HG02840 (cell line): Measurements from ENCODE around the gene RHBDF1.
"Not testable (repeated sequence)": the region's sequence is repeated elsewhere in the genome, so short reads cannot be mapped to it uniquely, and the experiment has no call there.

Experiments used
- ATAC-seq: cut with Tn5 transposase; IDR thresholded peaks from one replicate; pipeline ENCODE4 v1.9.1; 2021; ENCODE audit warnings: mild to moderate bottlenecking, moderate library complexity, moderate number of reproducible peaks; ENCODE audit not compliant: unreplicated experiment, low FRiP score

Gene RHBDF1

DNA sequence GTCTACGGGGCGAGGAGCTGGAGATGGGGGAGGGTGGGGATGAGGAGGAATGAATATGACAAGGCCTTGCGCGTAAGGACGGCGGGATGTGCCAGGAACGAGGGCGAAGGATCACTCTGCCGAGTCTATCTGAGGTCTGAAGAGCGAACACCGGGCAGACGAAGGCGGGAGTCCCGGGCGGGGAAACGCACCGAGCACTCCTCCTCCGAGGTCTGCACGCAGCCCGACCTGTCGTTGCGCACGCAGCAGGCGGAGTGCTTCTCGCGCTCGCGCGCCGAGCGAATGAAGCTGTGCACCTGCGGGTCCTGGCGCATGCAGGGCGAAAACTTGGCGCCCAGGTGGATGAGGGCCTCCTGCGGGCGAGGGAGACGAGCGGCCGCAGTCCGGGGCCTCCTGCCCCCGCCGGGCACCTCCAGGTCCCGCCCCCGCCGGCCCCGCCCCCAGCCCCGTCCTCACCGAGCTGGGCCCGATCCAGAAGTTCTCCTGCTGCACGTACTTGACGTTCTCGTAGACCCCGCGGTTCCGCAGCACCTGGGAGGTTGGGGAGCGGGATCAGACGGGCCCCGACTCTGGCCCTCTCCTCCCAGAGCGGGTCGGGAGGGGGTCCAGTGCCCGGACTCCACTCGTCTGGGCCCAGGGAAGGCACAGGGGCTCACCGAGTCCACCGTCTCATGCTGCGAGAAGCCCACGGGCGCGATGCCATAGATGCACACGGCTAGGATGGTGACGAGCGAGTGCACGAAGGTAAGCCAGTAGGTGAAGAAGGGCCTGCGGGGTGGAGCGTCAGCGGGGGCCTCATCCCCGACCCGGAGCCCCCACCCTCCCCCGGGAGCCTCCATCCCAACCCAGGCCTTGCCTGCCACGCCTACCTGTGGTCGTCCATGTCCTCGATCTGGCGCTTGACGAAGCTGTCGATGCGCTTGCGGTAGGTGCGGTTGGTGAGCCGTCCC is 11.2 kb downstream of the RHBDF1 start:
- no peak for ATAC-seq

DNA sequence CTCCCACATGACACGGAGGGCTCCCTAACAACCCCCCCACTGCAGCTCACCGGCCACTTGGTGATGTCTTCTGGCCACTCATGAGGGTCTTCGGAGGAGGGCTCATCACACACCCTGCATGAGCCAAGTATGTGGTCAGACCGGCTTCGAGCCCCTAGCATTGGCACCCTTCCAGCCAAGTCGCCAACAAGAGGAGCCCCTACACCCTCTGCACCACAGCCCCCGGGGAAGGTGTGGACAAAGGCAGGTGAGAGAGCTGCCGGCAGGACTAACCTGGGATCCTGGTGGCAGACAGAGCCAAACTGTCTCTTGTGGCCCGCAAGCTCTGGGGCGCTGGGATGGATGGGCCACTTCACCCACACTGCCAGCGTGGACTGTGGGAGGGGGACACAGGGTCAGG is 12.3 kb downstream of the RHBDF1 start:
- no peak for ATAC-seq

DNA sequence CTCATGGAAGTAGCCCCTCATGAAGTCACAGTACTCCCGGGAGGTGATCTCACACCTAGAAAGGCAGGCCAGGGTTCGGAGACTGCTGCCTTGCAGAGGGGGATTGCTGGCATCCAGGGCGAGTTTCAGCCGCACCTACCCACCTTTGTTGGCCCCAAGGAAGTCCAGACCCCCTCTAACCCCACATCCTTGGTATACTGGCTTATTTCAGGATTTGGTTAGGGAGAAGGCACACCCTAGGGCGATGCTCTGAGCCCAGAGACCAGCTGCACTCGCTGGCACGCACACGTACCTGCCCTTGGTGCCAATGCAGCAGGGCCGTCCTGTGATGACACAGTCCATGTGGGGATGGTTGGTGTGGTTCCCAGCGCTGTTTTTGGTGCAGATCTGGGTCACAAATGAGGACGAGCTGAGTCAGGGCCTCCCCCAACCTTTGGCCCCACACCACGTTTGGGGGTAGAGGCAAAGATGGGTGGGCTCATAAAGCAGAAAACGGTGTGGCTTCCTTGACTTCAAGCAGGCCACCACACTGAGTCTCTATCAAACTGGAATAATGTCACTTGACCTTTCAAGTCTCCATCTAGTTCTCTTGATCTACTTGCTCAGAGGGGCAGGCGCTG is 12.9 kb downstream of the RHBDF1 start:
- no peak for ATAC-seq

DNA sequence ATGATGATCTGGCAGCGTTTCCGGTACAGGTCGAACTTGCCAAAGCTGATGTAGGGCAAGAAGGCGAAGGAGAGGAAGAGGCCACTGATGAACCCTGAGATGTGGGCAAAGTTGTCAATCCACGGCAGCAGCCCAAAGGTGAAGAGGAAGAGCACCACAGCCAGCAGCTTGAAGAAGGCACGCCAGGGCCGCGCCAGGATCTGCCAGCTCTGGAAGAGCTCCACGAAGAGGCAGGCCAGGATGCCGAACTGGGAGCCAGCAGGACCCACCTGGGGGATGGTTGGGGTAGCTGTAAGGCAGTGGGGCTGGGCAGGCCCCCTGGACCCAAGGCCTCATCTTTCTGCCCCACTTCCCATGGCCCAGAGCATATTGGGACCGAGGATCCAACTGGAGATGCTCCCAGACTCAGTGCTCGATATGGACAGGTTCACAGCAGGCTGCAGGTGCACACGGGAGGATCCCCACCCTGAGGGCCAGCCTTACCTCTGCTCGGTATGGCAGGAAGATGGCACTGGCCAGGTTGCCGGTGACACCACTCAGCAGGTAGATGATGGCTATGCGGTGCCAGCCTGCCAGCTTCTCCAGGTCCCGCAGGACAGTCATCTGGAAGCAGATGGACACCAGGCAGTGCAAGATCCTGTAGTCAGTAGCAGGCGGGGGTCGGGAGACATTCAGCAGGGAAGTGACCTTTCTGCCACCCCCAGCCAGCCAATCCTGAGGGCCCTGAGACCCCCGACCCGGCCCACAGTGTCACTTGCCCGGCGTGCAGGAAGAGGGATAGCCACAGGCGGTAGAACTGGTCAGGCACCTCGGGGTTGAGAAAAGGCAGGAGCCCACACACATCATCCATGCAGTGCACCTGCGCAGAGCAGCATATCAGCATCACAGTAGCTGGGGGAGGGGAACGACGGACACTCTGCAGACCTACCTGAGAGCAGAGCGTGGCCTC is 13.7 kb downstream of the RHBDF1 start:
- no peak for ATAC-seq

DNA sequence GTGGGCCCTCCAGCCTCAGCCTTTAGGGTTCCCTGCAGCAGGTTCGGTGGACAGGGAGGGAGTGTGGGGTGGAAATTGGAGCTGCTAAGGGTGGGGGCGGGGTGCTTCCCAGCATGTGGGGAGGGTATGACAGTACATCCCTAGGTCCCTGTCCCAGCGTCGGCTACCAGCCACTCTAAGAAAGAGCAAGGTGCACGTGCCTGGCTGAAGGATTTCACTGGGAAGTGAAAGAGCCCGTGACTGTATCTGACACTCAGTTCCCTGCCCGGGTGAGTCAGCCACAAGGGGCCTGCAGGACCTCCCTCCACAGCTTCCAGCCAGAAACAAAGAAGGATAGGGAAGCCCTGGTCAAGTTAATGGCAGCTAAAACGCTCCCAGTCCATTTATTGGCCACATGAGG is 14.7 kb downstream of the RHBDF1 start:
- no peak for ATAC-seq

DNA sequence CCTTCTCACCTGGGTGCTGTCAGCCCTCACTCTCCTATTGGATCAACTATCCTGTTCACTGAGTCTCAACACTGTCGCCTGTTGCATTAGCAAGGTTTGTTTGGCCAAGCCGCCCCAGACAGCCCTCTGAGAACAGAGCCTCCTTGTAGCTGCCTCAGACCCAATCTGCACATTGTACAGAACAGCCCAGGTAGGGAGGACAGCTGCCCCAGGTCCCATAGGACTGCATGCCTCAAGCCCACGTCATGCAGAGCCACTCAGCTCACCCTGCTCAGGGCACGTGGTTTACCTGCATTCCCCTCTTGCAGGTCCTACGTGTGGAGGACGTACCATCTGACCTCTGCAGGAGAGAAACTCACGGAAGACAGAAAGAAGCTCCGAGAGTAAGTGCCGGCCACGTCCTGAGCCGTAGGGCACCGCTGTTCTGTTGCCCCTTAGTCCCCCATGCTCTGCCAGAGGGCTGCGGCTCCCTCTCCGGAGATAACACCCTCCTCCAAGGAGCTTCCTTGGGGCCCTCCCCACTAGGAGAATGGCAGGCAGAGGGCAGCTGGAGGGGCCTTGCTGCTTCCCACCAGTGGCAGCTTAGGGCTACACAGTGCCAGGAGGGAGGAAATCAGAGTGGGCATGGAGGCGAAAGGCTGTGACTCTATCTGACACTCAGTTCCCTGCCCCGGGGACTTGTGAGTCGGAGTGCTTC is 16.1 kb downstream of the RHBDF1 start:
- no peak for ATAC-seq

DNA sequence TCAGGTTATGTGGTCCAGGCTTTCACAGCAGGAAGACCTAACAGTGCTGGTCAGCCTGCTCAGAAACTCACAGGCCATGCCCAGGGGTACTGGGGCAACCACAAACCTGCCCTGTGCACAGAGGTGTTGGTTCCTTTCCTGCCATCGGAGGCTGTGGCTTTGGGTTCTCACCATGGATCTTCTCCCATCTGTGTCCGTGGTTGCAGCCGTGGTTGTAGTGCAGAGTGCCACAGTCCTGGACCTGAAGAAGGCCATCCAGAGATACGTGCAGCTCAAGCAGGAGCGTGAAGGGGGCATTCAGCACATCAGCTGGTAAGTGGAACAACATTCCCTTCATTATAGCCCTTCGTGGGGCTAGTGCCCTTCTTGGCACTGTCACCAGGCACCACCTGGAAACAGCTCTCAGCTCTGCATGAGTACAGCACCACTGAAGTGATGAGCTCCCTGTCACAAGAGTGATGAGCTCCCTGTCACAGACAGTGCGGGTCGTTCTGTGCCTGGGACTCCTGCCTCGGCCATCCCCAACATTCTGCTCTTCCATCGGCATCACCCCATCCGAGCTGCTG is 16.8 kb downstream of the RHBDF1 start:
- no peak for ATAC-seq

DNA sequence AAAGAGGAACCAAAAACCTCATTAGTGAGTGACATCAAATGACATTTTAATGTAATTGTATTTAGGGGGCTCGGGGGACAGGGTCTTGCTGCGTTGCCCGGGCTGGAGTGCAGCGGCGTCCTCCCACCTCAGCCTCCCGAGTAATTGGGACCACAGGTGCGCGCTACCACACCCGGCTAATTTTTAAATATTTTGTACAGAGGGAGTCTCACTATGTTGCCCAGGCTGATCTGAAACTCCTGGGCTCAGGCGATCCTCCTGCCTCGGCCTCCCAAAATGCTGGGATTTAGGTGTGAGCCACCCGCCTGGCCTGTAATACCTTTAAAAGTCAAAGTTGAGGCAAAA is 18.2 kb downstream of the RHBDF1 start:
- ATAC-seq: no peak

DNA sequence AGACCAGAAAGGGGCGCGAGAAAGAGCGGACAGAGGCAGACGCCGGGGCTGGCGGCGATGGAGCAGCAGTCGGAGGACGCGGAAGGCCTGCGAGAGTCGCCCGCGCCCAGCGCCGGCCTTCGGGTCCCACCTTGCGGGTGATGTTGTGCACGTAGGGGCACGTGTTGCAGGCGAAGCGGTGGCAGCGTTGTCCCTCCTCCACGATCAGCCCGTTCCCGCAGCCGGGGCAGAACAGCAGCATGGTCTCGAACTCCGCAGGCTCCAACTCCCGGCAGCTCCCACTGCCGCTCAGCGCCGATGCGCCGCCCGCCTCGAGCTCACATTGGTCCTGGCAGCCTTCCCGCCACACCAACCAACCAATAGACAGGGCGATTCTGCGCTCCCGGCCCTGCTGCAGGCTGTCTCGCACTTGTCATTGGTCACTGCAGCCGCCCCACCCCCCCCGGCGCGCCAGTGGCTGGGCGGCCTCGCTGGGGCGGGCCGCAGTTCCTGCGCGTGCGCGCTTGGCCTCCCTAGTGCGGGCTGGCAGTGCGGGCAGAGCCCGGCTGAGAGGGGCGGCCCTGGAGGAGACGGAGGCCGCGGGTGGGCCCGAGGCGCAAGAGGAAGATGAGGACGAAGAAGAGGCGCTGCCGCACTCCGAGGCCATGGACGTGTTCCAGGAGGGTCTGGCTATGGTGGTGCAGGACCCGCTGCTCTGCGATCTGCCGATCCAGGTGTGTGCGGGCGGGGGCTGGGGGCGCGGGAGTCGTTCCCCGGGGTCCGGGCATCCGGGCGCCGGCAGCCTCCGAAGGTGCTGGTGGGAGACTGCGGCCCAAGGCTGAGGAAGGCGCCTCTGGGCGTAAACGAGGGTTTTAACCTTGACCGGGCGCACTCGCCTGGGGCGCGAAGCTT is 18.8 kb downstream of the RHBDF1 start, which contains the start of the genes POLR3K and SNRNP25:
Gene POLR3K, minus strand, starts transcription at position 263 of the 891 bp plus-strand sequence. Its CDS starts 22 bp downstream, at position 241.
Gene SNRNP25, plus strand, starts transcription at position 483 of the 891 bp plus-strand sequence. Its CDS starts 189 bp downstream, at position 672.
- peak; percentile 89 for ATAC-seq

DNA sequence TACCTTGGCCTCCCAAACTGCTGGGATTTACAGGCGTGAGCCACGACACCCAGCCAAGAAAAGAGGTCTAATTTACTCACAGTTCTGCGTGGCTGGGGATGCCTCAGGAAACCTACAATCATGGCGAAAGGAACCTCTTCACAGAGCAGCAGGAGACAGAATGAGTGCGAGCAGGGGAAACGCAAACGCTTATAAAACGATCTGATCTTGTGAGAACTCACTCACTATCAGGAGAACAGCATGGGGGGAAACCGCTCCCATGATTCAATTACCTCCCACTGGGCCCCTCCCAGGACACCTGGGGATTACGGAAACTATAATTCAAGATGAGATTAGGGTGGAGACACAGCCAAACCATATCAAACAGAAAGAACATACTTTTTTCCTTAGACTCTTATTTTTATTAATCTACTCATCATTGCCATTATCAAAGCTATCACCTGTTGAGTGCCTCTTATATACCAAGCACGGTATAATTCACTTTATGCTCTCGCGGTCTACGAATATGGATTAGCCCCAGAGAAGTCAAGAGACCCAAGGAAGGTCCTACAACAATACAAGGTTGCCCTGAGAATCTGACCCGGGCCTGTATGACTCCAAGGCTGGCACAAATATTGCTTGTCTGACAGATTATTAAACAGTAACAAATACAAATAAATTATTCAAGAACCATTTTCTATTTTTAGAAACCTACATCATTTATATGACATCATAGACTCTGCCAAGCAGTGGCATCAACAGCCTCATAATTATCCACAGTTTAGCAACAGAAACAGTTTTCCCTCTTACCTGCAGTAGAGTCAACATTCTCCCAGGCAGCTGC is 21.5 kb downstream of the RHBDF1 start:
- no peak for ATAC-seq

DNA sequence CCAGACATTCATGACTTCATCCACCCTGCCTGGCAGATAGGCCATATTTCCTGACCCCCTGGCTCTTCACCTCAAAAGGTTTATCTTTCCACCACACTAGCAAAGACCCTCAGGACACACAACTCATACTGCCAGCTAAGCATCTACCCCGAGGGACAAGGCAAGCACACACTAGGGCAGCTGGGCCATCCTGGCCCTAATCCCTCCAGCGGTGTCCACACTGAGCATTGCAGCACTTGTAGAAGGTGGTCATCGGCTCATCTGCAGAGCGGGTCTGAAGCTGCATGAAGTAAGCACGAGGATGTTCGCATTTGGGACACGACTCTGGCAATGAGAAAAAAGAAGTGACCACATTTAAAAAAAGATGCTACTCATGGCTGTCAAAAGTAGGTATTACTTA is 25.2 kb downstream of the RHBDF1 start:
- no peak for ATAC-seq

DNA sequence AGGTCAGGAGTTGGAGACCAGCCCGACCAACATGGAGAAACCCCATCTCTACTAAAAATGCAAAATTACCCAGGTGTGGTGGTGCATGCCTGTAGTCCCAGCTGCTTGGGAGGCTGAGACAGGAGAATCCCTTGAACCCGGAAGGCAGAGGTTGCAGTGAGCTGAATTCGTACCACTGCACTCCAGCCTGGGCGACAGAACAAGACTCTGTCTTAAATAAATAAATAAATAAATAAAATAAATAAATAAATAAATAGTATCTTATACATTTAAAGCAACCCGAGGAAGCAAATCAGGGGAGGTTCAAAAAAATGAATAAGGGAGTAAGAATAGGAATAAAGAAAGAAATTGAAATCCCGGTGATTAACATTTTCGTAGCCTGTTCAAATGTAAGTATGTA is 25.9 kb downstream of the RHBDF1 start:
- ATAC-seq: not testable (repeated sequence)

DNA sequence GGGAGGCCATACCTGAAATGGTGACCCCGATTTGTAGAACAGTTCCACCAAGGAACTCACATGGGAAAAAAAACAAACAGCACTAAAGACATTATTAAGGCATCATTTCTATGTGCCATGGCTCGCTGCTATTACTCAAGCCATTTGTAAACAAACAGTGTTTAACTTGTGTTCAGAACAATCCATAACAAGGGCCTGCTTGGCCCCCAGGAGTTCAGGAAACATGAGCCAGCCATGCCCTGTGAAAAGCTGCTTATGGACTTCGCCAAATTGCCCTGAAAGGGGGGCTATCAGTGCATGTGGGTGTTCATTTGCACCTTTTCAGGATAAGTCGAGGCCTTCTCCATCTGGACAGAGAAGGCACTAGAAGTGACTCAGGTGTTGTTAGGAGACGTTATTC is 27.0 kb downstream of the RHBDF1 start:
- ATAC-seq: no peak

DNA sequence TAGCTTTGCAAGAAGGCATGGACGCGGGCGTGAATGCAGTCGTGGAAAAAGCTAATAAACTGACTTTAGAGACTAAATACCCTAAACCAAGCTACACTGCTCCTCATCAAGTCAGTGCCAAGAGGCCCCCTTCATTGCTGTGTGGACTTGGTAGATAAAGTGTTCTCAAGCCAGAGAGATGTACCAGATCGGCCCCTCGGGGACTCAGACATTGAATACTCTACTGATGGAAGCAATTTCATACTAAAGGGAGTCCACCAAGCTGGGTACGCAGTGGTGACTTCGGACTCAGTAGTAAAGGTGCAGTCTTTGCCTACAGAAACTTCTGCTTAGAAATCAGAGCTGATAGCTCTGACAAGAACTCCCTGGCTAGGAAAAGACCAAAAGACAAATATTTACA is 27.8 kb downstream of the RHBDF1 start:
- ATAC-seq: no peak

DNA sequence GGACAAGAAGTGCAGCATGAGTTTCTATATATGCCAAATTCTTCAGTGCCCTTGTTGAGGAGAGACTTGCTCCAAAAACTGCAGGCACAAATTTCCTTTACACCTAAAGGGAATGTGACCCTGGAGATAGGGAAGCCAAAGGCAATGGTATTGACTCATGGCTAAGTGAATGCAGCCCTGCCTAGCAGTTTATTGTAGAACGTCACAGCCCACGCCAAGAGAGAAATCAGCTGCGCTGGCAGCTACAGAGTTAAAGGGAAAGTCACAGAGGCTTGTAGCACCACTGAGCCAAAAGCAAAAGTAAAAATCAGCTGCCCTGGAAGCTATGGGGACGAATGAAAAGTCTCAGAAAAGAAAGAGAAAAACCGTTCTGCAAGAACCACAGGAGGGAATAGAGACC is 29.1 kb downstream of the RHBDF1 start:
- no peak for ATAC-seq

DNA sequence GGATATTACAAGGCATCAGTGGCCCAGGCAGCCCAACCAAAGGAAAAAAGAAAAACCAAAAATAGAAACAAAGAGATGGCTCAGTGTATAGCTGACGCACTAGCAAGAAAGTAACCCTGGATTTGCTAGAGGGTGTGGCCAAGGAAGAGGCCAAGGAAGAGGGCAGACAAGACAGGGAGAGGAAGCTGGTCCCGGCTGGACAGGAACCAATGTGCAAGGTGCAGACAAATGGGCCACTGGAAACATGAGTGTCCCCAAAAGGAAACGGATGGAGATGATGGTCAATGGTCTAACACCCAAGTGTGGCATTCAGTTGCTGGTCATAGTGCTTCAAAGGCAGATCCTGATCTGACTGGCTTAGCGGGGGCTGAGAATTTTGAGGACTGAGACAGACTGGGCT is 29.7 kb downstream of the RHBDF1 start:
- no peak for ATAC-seq

DNA sequence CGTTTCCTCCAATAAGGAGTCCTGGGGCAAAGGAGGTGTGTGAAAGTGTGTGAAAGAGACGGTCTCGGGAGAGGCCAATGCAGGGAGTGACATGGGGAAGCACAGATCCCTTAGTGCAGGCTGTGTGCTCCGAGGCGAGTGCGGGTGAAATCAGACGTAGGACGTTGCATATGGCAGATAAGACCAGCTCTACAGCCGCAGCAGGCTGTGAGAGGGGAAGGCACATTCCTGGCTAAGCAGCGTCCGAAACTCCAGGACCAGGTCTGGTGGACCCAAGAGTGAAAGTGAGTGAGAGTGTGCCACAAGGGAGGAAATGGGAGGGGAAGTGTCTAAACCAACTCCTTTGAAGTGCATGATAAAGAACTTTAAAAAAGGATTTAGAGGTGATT is 30.4 kb downstream of the RHBDF1 start:
- no peak for ATAC-seq
